NCI-H446 (cell line): ENCODE data around the gene SCAND1.
"Not testable (repeated sequence)": the region's sequence is repeated elsewhere in the genome, so short reads cannot be mapped to it uniquely, and the experiment has no call there.

Source experiments
- DNase-seq, 2 experiments: peaks; one replicate each; lab custom pipeline; 2025; lab: John Stamatoyannopoulos, UW

SCAND1 gene

GRCh38 chr20:35959291-35959690 lies 5.0 kb upstream of the SCAND1 start:
- not testable (repeated sequence) for DNase-seq

GRCh38 chr20:35956616-35957015 lies 2.3 kb upstream of the SCAND1 start:
- no peak for DNase-seq

GRCh38 chr20:35954907-35955251 lies 577 bp upstream of the SCAND1 start:
- DNase-seq, result peak in 1 of 2 experiments; percentile 32

- peak in 1 of 2 experiments; percentile 45 for DNase-seq
Observed at GRCh38 chr20:35953387-35954199, 709 bp downstream of the SCAND1 start.

DNA sequence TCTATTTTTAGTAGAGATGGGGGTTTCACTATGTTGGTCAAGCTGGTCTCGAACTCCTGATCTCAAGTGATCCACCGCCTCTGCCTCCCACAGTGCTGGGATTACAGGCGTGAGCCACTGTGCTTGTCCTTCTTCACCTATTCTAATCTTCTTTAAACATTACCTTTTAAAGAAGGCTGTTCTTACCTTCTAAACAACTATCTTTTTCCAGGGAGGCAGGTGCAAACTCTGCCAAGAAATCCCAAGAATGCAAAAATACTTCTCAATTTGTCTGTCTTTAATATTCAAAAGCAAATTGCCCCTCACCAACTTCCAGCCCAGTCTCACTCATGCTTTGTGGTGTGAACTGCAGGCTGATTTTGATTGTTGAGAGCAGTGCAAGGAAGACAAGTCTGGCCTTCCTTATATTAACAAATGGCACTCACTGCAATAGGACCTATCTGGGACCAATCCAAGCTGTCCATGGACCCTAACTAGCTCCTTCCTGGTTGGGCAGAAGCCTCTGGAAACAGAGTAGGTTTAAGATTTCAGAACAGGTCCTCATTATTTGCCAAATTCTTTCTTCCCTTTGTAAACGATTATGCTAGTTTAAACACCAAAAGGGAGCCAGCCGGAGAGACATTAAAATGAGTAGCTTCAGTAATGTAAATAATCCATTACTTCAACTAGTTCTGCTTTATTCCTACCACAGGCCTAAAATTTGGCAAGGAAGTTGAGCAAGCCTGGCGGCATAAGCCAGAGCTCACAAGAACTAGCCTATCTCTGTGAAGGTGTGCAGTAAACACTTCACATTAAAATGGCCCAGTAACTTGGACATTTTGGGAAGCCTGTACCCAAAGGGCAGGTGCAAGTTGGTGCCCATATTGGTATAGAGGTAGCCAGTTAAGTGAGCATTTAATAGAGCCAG lies 1.6 kb downstream of the SCAND1 start:
- peak in 1 of 2 experiments; percentile 28 for DNase-seq

GRCh38 chr20:35952080-35952479 lies 2.2 kb downstream of the SCAND1 start:
- DNase-seq, result not testable (repeated sequence)

GRCh38 chr20:35950093-35950492 lies 4.2 kb downstream of the SCAND1 start:
- no peak for DNase-seq

- DNase-seq, result no peak
Observed at GRCh38 chr20:35947907-35948306, 6.4 kb downstream of the SCAND1 start.

DNA sequence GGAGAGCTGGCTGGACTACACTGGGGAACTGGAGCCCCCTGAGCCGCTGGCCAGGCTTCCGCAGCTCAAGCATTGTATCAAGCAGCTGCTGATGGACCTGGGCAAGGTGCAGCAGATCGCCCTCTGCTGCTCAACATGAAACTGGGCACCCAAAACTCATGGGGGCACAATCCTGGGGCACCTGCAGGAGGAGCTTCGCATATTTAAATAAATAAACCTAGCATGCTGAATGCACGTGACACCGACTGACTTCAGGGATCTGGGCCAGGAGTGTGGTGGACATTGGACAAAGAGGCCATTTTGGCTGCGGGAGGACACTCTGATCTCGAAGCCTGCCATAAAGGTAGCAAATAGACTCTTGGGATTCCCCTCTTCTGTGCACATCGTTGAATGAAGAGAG lies 6.8 kb downstream of the SCAND1 start:
- peak in 1 of 2 experiments; percentile 13 for DNase-seq

GRCh38 chr20:35942243-35942642 lies 12.1 kb downstream of the SCAND1 start:
- DNase-seq, result no peak

DNA sequence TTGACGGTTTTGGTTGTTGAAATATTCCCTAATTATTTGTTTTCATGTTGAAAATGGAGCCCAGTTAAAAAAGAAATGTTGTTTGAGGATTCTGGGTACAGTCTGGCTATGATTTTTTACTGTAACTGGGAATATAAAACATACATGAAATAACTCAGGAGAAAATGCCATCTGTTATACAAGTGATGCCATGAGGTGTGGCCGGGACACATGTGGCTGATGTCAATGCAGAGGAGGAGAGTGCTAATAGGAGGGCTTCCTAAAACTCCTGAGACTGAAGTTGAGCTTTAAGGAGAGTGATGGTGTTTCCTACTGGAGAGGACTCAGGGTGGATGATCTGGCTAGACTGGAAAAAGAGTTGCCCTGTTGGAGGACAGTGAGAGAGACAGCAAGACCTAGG lies 12.7 kb downstream of the SCAND1 start:
- DNase-seq, result no peak

DNA sequence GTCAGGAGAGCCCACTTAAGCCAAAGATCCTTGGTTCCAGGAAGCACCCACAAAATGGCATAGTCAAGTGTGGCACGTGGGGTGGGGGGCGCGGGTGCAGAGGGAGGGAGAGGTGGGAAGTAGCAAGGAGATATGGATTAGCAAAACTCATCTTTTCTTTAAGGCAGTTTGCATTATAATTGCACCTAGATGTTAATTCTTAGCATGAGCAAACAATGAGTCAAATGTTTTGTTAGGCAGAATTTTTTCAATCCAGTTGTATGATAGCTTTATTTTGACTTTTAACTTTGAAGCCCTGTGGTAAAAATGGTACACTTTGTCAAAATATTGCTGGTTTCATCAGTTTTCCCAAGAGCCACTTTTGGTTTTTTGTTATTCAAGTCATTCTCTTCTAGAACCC lies 15.0 kb downstream of the SCAND1 start:
- DNase-seq, result no peak

DNA sequence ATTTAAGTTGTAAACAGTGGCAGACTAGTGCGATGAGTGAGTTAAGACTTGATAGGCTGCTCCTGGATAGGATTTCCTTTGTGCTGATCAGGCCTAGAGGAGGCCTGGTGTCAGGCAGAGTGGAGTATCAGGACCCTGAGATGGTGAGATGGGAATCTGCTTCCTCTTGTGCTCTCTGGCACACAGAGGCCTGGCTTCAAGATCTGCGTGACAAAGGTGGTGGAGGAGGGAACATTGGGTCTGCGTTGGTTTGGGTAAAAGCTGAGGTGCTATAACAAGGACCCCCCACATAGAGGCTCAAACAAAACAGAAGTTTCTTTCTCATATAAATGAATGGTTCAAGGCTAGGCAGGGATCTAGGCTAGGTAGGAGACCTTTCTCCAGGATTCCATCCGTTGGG lies 20.3 kb downstream of the SCAND1 start:
- no peak for DNase-seq

DNA sequence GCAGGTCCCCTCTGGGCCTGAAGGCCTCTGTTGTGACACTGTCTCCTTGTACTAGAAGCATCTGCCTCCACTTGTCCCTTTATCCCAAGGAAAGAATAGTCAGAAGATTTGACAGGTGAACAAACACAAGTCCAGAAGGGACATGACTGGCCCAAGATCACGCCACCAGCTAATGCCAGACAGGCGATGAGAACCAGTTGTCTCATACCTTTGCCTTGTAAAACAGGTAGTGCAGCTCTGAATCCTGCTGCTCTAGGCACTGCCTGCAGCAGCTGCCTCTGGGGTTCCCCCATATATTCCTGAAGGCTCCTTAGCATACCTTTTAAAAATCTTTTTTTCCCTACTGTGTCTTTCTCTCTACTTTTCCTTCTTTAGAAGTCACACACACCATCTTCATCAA lies 25.0 kb downstream of the SCAND1 start:
- DNase-seq, result no peak

DNA sequence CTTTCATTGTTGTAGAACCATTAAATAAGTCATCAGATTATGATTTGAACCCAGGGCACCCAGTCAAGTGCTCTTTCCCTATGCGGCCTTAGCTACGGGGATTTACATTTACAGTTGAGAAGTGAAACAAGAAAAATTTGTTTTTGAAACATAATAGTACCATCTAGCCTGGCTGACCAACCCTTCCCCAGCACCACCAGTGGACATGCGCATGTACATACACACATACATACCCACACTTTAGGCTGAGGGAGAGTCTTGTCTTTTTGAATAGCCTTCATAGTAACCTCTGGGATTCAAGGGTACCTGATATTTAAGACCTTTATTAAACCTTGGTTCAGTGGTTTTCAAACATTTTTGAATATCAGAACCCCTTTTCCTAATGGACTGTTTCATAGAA lies 33.8 kb downstream of the SCAND1 start:
- DNase-seq, result no peak

DNA sequence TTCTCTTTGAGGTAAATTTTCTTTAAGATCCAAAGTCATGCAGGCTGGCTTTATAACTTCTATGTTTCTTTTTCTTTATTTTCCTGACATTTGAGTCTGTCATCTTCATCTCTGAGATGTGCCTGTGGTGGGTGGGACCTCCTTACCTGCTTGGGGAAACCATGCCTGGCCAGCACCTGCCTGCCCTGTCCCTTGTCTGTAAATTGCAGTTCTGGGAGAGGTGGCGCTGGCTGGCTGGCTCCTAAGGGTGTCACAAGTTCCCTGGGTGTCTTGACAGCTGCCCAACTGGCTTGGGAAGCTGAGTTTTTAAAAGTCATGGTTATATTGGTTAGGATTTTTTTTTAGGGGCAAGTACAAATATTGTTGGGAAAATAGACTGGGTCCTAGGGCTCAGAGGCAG lies 36.3 kb downstream of the SCAND1 start:
- DNase-seq, result no peak

DNA sequence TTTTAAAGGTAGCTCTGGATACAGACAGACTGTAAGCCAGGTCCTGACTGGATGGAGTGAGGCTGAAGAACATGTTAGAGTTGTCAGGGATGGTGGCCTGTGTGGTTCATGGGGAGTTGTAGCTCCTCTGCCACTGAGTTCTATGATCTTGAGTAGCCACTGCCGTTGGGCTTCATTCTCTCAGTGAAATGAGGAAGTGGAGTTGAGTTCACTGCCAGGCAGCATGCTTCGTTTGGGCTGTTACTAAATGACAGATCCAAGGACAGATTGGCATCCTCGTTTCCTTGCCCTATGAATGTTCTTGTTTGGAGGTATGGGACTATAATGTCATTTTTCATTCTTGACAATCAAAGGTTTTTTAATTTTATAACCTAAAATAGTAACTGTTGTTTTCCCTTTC lies 37.2 kb downstream of the SCAND1 start:
- no peak for DNase-seq

DNA sequence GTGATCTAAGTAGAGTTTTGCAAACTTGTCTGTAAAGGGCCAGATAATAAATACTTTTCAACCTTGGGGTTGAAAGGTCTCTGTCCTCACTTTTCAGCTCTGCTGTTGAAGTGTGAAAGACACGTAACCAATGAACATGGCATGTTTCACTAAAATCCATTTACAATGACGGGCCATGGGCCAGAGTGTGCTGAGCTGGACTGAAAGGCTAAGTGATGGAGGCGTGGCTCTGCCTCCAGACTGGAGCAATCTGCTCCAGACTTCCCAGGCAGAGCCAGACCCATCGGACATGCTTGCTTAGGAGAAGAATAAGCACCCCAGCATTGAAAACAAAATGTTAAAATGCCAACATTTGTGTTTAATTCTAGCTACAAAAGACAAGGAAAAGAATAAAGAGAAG lies 41.4 kb downstream of the SCAND1 start:
- DNase-seq, result no peak

GRCh38 chr20:35910254-35910653 lies 44.0 kb downstream of the SCAND1 start:
- no peak for DNase-seq

- no peak for DNase-seq
Observed at GRCh38 chr20:35909796-35910195, 44.5 kb downstream of the SCAND1 start.

GRCh38 chr20:35909176-35909575 lies 45.1 kb downstream of the SCAND1 start:
- DNase-seq, result no peak

GRCh38 chr20:35908007-35908406 lies 46.3 kb downstream of the SCAND1 start:
- no peak for DNase-seq

- no peak for DNase-seq
Observed at GRCh38 chr20:35907017-35907701, 47.1 kb downstream of the SCAND1 start.
